Airway epithelial cell (primary cell): ENCODE results near the gene TTLL8. TPM values are rescaled to one million over a fixed set of nuclear protein-coding genes. Genes with fewer than 3 reads are reported as not detected.

Source experiments
- total RNA-seq: library from RNA; depleted of rRNA; stranded (reverse); fragments of >200 nt; gene quantifications from 2 replicates; pipeline ENCODE4 v1.2.3, GENCODE V29; 2015

The TTLL8 gene
- not detected in 2 replicates for total RNA-seq

DNA sequence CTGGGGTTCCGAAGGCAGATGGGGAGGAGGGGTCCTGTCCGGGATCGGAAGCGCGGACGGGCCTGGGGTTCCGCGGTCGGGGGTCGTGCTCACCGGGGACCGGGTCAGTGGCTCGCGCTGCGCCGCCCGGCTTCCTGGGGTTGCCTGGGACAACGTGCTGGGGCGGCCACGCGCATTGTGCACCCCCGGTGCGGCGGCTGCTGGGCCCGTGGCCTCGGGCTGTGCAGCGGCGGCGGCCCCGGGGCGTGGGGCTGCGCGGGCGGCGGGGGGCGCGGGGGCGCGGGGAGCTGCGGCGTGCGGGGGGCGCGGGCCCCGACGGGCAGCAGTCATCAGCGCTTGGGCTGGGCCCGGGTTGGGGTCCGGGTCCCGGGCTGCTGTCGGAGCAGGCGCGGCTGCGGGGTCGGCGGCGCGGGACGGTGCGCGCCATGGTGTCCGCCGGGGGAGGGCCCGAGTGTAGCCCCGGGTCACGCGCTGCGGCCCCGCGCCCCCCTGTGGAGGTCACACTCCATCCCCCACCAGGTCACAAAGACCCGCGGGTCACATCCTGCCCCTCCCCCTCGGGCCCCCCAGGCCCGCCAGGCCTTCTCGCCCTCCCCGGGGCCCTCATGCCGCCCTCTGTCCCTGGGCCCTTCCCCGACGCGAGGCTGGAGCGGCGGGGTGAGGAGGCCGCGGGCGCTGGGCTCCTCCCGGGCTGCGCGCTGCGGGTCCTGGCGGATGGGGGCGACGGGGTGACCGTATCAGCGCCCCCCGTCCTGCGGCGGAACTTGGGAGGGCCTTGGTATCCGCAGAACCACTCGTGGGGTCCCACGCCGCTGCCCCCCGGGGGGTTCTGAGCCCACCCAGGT is at the start of gene TTLL8:
TSS of gene TTLL8 (minus strand) at position 238 of the 845 bp plus-strand sequence.

DNA sequence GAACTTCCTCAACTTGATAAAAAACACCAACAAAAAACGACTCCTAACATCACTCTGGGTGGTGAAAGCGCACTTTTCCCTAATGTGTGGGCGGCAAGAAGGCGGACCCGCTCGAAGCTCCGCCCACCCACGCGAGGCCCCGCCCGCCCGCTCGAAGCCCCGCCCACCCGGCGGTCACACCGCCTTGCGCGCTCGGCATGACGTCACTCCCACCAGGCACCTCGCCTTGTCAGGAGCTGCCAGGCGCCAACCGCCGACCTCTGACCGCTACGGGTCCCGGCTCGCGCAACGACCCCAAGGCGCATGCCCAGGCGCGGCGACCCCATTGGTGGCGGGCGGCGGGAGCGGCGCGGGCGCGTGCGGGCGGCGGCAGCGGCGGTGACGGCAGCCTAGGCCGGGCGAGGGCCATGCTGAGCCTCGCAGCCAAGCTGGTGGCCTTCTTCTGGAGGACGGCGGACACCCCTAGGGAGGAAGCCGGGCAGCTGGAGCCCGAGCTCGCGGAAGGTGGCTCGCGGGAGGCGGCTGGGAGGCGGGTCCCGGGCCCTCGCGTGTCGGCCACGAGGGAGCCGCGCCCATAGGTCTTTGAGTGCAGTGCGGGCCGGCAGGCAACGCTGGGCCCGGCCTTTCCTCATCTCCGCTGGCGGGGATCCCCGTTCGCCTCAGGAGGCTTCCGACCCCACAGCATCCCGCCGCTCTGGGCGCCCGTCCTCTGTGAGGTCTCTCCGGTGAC is 31.7 kb upstream of the TTLL8 start, which contains the start of gene MOV10L1:
TSS of gene MOV10L1 (plus strand) at position 325 of the 730 bp plus-strand sequence. CDS start at position 408, 83 bp downstream.

DNA sequence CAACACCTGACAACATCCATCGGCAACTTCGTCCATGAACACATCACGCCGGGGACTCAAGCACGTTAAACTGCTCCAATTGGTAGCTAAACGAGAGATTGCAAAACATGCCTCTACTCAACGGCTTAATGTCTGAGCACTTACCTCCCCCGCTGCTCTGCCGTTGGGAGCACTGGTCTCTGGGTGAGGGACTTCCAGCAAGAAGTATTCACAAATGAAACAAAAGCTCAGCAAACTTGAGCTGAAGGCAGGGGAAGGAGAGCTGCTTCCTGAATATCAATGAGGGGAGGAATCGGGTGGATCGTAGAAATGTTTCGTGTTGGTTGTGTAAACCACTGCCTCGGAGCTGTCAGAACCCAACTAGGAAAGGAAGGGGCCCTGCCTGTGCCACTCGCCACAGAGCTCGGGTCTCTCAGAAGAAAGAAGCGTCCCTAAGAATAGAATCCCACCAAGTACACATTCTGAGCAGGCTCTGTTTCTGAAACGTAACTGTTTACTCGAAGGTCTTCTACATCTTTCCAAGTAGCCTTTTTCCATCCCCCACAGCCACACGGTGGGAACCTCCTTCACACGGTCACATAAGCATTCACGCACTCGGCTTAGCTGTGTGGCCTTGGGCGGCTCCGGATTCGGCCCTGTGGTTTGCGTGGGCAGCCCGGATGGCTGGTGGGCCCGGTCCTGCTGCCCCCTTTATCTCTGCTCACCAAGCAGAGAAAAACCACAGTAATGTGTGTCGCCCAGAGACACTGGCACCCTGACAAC is 27.3 kb upstream of the TTLL8 start, which contains the start of gene MLC1:
TSS of gene MLC1 (minus strand) at position 216 of the 762 bp plus-strand sequence. CDS start 524 bp downstream, outside the sequence.

DNA sequence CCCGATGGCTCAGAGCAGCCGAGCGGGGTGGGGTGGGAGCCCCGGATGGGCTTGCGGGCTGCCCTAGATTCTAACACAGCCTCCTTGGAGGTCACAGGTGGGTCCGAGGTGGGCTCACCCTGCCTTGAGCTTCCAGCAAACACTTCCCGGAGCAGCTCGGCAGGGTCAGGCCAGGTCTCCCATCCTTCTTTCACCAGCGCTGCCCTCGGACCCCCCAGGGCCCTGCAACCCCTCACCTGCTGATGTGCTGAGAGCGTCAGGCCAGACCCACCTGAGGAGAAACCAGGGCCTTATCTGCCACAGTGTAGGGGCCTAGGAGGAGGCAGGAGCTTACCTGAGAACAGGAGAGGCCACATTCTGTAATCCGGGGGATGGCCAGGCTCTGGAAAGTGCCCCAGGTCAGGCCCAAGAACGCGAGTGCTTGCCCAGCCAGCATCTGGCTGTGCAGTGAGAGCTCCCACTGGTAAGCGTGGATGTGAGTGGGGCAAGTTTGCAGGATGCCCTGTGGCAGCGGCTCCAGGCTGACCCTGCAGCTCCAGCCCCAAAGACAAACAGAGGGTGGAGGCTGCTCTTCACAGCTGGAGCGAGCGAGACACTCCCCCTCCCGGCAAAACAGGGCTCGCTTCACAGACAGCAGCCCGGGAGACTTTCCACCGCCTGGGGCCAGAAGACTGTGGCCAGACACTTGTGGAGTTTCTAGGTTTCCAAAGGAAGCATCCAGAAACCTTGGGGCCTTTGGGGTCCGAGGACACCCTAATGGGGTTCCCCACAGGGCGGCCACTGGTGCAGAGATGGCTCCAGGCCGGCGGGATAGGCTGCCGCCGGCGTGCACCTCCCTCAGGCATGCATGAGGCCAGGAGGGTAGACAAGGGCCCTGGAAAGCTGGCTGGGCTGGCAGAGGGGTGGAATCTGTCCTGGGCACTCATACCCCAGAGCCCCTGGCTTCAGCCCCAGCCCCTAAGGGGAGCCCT is 45.6 kb downstream of the TTLL8 start, which contains the start of gene IL17REL:
TSS of gene IL17REL (minus strand) at position 555 of the 971 bp plus-strand sequence. CDS start at position 436, 119 bp downstream.

Other genes starting within 250 kb of the TTLL8 start
- 23.3 and 30.3 TPM in 2 replicates for gene BRD1, start 230.4 kb downstream of the TTLL8 start, total RNA-seq
- gene ZBED4, start 204.5 kb downstream of the TTLL8 start, total RNA-seq: 14.1 and 17.5 TPM in 2 replicates
- gene ALG12, start 139.9 kb downstream of the TTLL8 start, total RNA-seq: 16.9 and 23.2 TPM in 2 replicates
- gene CRELD2, start 139.7 kb downstream of the TTLL8 start, total RNA-seq: 53.0 and 79.7 TPM in 2 replicates
- 81.5 and 89.4 TPM in 2 replicates for gene PIM3, start 97.5 kb downstream of the TTLL8 start, total RNA-seq
- gene IL17REL, start 45.5 kb downstream of the TTLL8 start, total RNA-seq: not detected in 2 replicates
- gene MLC1, start 27.1 kb upstream of the TTLL8 start, total RNA-seq: 0.37 TPM in 1 of 2 replicates, not detected in the other
- 0.07 and 0.98 TPM in 2 replicates for gene MOV10L1, start 31.7 kb upstream of the TTLL8 start, total RNA-seq
- 0.46 and 0.71 TPM in 2 replicates for gene PANX2, start 112.4 kb upstream of the TTLL8 start, total RNA-seq
- gene TRABD, start 127.6 kb upstream of the TTLL8 start, total RNA-seq: 54.1 and 59.9 TPM in 2 replicates
- gene SELENOO, start 142.7 kb upstream of the TTLL8 start, total RNA-seq: 54.4 and 60.5 TPM in 2 replicates
- gene TUBGCP6, start 186.7 kb upstream of the TTLL8 start, total RNA-seq: 14.5 and 25.8 TPM in 2 replicates
- gene HDAC10, start 193.0 kb upstream of the TTLL8 start, total RNA-seq: 26.7 and 37.4 TPM in 2 replicates
- 17.8 and 19.5 TPM in 2 replicates for gene MAPK12, start 203.4 kb upstream of the TTLL8 start, total RNA-seq
- 3.5 and 7.8 TPM in 2 replicates for gene MAPK11, start 212.1 kb upstream of the TTLL8 start, total RNA-seq
- 184 and 221 TPM in 2 replicates for gene PLXNB2, start 249.3 kb upstream of the TTLL8 start, total RNA-seq